ENCODE data around the gene SETBP1.

DNA sequence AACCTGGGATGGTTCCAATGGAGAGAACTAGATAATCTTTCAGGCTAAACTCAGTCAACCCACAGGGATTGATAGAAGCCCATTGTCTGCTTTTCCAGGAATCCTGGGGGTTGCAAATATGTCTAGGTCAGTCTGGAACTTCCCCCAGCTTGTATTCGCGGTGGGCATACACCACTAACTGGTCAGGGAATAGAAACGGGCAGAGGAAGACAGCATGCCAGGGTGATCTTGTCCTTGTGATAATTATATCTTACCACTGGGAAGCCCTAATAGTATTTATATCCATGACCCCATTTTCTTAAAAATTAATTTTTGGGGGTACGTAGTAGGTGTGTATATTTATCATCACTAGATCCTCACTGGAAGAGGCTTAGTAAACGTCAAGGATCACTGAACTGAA lies 101.9 kb downstream of the SETBP1 start:
- TF ChIP-seq CTCF (IDR thresholded peaks at IDR 0.05) (no peak), POLR2A (IDR thresholded peaks at IDR 0.05) (no peak), EP300 (IDR thresholded peaks at IDR 0.05) (no peak)
